GM12874 (cell line): ENCODE data around the gene CARD11.

Experiments
- CTCF ChIP-seq: IDR thresholded peaks from 2 replicates; pipeline ENCODE4 v1.5.1; 2011; ENCODE audit warnings: low read depth, mild to moderate bottlenecking, control low read depth, low read length, moderate library complexity; ENCODE audit not compliant: insufficient read depth

The CARD11 gene

GRCh38 chr7:2870471-2870931, 173.2 kb downstream of the CARD11 start:
- TF ChIP-seq CTCF = no peak

GRCh38 chr7:2869981-2870380, 173.7 kb downstream of the CARD11 start:
- no peak for TF ChIP-seq CTCF

- no peak for TF ChIP-seq CTCF
These were observed 177.1 kb downstream of the CARD11 start for GRCh38 chr7:2866601-2867000.

DNA sequence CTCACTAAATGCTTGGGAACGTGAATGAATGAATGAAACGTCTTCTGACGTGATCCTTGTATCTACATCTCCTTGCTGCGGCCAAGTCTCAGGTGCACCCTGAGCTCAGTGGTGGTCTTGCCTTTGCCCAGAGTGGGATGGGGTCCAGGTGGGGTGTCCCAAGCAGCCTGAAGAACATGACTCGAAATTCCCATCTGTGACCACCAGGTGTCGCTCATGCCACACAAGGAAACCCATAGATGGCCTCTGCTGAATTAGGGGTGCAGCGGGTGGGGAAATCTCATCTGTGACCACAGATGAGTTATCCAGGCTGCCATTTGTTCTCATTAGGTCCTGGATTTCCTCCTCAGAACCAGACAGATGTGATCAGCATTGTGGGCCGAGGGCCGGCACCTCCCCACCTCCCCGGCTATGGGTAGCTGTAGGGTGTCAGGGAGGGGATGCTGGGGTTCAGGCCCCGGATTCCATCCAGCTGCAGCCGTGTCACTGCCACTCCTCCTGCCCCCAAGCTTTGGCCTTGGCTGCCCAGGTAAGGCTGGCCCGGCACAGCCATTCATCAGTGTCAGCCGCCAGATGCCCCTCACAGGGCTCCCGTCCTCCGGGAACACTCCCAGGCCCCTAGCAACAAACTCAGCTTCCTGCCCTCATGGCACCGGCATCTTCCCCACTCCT, 178.5 kb downstream of the CARD11 start:
- TF ChIP-seq CTCF = peak; percentile 89

DNA sequence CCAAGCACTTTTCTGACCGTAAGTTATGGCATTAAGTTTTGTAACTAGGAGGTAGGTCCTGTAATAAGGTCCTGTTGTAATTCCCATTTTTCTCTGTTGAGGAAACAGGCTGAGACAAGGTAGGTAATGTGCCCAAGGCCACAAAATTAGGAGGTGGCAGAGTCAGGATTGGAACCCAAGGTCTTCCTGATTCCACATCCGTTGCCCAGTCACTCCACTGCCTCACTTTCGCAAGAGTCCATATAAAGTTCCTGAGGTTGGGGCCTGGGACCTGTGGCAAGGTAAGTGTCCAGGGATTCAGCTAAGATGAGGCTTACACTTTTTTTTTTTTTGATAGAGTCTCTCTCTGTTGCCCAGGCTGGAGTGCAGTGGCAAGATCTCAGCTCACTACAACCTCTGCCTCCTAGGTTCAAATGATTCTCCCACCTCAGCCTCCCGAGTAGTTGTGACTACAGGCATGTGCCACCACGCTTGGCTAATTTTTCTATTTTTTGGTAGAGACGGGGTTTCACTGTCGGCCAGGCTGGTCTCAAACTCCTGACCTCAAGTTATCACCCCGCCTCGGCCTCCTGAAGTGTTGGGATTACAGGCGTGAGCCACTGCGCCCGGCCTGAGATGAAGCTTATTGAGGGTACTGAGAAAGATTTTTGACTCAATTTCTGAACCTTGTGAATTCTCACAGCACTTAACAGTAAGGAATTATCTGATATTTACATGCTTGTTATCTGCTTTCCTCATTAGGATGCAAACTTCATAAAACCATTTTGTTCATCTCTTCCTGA, 179.3 kb downstream of the CARD11 start:
- no peak for TF ChIP-seq CTCF

GRCh38 chr7:2863461-2864066, 180.1 kb downstream of the CARD11 start:
- no peak for TF ChIP-seq CTCF

GRCh38 chr7:2862831-2863361, 180.8 kb downstream of the CARD11 start:
- TF ChIP-seq CTCF = no peak
